GM21737 (cell line): ENCODE data around the gene SZT2.
"Not testable (repeated sequence)": the region's sequence is repeated elsewhere in the genome, so short reads cannot be mapped to it uniquely, and the experiment has no call there.

ENCODE experiments used
- ATAC-seq: cut with Tn5 transposase; IDR thresholded peaks from one replicate; pipeline ENCODE4 v1.9.1; 2021; ENCODE audit warnings: mild to moderate bottlenecking, moderate library complexity; ENCODE audit not compliant: unreplicated experiment

The SZT2 gene

GRCh38 chr1:43360616-43361015, 29.1 kb upstream of the SZT2 start:
- no peak for ATAC-seq

- ATAC-seq = no peak
Measured at GRCh38 chr1:43363283-43363934, 26.3 kb upstream of the SZT2 start.

- no peak for ATAC-seq
Measured at GRCh38 chr1:43363935-43364525, 25.7 kb upstream of the SZT2 start.

GRCh38 chr1:43365678-43366077, 24.0 kb upstream of the SZT2 start:
- no peak for ATAC-seq

GRCh38 chr1:43366179-43366578, 23.5 kb upstream of the SZT2 start:
- no peak for ATAC-seq

GRCh38 chr1:43366601-43367025, 23.1 kb upstream of the SZT2 start:
- ATAC-seq = no peak

- peak; percentile 41 for ATAC-seq
Measured at GRCh38 chr1:43367026-43367903, 22.4 kb upstream of the SZT2 start.

- peak; percentile 77 for ATAC-seq
Measured at GRCh38 chr1:43367904-43368645, 21.6 kb upstream of the SZT2 start, which contains the start of gene ELOVL1. TSS of gene ELOVL1 (minus strand) at chr1:43368011. CDS start at chr1:43365609, 2,402 bp downstream.

- no peak for ATAC-seq
Measured at GRCh38 chr1:43368646-43369020, 21.1 kb upstream of the SZT2 start.

- not testable (repeated sequence) for ATAC-seq
Measured at GRCh38 chr1:43369779-43370178, 19.9 kb upstream of the SZT2 start.

GRCh38 chr1:43370564-43370963, 19.1 kb upstream of the SZT2 start:
- no peak for ATAC-seq

- ATAC-seq = no peak
Measured at GRCh38 chr1:43372172-43372571, 17.5 kb upstream of the SZT2 start.

- no peak for ATAC-seq
Measured at GRCh38 chr1:43373066-43373940, 16.4 kb upstream of the SZT2 start.

- ATAC-seq = no peak
Measured at GRCh38 chr1:43376723-43377235, 12.9 kb upstream of the SZT2 start.

GRCh38 chr1:43377831-43378230, 11.9 kb upstream of the SZT2 start:
- no peak for ATAC-seq

- no peak for ATAC-seq
Measured at GRCh38 chr1:43379476-43379875, 10.2 kb upstream of the SZT2 start.

- ATAC-seq = no peak
Measured at GRCh38 chr1:43381612-43382011, 8.1 kb upstream of the SZT2 start.

- no peak for ATAC-seq
Measured at GRCh38 chr1:43382027-43382779, 7.5 kb upstream of the SZT2 start.

- no peak for ATAC-seq
Measured at GRCh38 chr1:43383449-43383848, 6.2 kb upstream of the SZT2 start.
